ENCODE data around the gene C16orf87.

GRCh38 chr16:46836534-46837530 lies 5.9 kb upstream of the C16orf87 start:
- no peak for TF ChIP-seq CTCF (conservative IDR thresholded peaks at IDR 0.05; ENCODE audit: low read depth, low read length)
- TF ChIP-seq EZH2 (IDR thresholded peaks at IDR 0.05; ENCODE audit: borderline replicate concordance, low read depth, low read length, poor library complexity, severe bottlenecking) = no peak

Measured in A673 (cell line).